Right lobe of liver (tissue), 4 donors: ENCODE results near the gene NCDN.

Experiments used
- POLR2A ChIP-seq: fragments of 450-650 bp; IDR thresholded peaks from one replicate; pipeline ENCODE4 v1.6.1; 2017; ENCODE audit warnings: antibody characterized with exemption, mild to moderate bottlenecking
- TF ChIP-seq, protein P1 (sequence below), 4 donors: fragments of 200-600 bp in 3 of 4; fragments of 450-650 bp in 1 of 4; IDR thresholded peaks; one replicate each; pipeline versions ENCODE4 v1.5.1 to v1.8.0; 2016 to 2022; ENCODE audit warnings: antibody characterized with exemption in 4 of 4, mild to moderate bottlenecking in 2 of 4
- donor health status: DM: no; HTN: no; CAD: no.
- donor health status: DM: no; HTN: no; CAD: no.
- donor health status: DM: no; HTN: yes; CAD: no.

DNA sequence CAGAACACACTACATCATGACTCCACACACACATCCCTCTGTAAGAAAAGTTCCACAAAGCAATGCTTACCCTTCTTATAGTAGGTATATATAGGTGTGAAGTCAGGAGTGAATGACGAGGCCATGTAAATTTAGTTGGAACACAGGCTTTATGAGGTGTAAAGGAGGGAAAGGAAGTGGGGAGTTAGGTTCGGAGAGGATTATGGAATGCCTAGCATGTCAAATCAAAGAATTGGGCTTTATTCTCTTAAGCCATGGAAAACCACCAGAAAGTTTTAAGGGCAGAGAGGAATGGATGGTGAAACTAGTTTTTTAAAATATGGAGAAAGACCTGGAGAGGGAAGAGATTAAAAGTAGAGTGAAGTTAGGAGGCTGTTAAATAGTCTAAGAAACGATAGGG, 41.8 kb downstream of the NCDN start:
- TF ChIP-seq, protein P1, sequence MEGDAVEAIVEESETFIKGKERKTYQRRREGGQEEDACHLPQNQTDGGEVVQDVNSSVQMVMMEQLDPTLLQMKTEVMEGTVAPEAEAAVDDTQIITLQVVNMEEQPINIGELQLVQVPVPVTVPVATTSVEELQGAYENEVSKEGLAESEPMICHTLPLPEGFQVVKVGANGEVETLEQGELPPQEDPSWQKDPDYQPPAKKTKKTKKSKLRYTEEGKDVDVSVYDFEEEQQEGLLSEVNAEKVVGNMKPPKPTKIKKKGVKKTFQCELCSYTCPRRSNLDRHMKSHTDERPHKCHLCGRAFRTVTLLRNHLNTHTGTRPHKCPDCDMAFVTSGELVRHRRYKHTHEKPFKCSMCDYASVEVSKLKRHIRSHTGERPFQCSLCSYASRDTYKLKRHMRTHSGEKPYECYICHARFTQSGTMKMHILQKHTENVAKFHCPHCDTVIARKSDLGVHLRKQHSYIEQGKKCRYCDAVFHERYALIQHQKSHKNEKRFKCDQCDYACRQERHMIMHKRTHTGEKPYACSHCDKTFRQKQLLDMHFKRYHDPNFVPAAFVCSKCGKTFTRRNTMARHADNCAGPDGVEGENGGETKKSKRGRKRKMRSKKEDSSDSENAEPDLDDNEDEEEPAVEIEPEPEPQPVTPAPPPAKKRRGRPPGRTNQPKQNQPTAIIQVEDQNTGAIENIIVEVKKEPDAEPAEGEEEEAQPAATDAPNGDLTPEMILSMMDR (IDR thresholded peaks at IDR 0.05): no peak
- TF ChIP-seq POLR2A: no peak
